Measurements from ENCODE around the gene SCAMP4.

Gene SCAMP4

DNA sequence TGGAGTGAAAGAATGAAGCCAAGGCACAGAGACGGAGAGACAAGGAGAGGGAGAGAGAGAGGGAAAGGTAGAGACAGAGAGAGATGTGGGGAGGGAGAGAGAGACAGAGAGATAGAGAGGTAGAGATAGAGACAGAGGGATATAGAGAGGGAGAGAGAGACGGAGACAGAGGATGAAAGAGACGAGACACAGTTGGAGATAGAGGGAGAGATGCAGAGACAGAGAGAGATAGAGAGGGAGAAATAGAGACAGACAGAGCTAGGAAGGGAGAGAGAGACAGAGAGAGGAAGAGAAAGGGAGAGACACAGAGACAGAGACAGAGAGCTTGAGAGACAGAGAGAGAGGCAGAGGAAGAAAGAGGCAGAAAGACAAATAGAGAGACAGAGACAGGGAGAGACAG lies 31.2 kb downstream of the SCAMP4 start:
- no peak for DNase-seq (ENCODE audit: low read depth)
- TF ChIP-seq, protein P1, sequence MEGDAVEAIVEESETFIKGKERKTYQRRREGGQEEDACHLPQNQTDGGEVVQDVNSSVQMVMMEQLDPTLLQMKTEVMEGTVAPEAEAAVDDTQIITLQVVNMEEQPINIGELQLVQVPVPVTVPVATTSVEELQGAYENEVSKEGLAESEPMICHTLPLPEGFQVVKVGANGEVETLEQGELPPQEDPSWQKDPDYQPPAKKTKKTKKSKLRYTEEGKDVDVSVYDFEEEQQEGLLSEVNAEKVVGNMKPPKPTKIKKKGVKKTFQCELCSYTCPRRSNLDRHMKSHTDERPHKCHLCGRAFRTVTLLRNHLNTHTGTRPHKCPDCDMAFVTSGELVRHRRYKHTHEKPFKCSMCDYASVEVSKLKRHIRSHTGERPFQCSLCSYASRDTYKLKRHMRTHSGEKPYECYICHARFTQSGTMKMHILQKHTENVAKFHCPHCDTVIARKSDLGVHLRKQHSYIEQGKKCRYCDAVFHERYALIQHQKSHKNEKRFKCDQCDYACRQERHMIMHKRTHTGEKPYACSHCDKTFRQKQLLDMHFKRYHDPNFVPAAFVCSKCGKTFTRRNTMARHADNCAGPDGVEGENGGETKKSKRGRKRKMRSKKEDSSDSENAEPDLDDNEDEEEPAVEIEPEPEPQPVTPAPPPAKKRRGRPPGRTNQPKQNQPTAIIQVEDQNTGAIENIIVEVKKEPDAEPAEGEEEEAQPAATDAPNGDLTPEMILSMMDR (conservative IDR thresholded peaks at IDR 0.05; ENCODE audit: control insufficient read depth, insufficient read depth, low read depth, low read length) = no peak
- no peak overlapping the region for H3K4me3 ChIP-seq (ENCODE audit: control insufficient read depth, low read depth, low read length)

DNA sequence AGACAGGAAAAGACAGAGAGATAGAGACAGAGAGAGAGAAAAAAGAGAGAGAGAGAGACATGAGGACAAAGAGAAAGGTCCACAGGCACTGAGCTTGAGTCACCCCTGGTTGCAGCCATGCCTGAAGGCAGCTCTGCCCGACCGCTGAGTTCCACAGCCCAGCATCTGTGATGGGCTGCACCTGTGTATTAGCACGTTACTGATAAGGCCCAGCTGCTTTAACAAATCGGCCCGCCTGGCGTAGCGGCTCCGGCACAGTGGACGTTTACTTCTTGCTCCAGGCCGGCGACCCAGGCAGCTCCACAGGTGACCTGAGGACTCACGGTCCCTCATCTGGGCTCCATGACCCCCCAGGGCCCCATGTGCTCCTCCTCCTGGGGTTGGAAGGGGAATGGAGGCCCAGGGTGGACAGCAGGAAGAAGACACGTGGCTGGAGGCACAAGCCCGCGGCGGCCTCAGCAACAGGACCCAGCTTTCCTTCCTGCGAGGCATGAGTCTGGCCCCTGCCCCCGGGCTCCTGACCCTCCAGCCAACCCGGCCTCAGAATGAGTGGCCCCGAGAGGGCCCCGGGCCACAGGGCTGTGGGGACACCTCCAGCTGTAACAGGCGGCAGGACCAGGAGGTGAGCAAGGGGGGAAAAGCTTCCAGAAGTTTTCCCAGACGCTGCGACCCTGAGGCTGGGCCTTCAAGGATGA lies 31.9 kb downstream of the SCAMP4 start:
- H3K4me3 ChIP-seq (ENCODE audit: control insufficient read depth, low read depth, low read length) = no peak overlapping the region
- TF ChIP-seq, protein P1 (conservative IDR thresholded peaks at IDR 0.05; ENCODE audit: control insufficient read depth, insufficient read depth, low read depth, low read length) = no peak
- DNase-seq (ENCODE audit: low read depth) = no peak

DNA sequence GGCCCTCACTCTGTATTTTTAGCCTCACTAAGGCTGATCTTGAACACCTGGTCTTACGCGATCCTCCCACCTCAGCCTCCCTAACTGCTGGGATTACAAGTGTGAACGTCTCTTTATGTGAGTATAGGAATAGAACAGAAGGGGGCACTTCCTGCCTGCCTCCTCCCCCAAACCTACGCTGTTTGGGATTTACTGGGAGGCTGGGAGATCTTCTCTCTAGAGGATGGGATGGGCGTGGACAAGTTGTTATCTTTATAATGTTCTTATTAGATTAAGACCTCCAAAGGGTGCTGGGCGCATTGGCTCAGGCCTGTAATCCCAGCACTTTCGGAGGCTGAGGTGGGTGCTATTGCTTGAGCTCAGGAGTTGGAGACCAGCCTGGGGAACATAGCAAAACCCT lies 32.9 kb downstream of the SCAMP4 start:
- H3K4me3 ChIP-seq (ENCODE audit: control insufficient read depth, low read depth, low read length) = no peak overlapping the region
- no peak for DNase-seq (ENCODE audit: low read depth)
- TF ChIP-seq, protein P1 (conservative IDR thresholded peaks at IDR 0.05; ENCODE audit: control insufficient read depth, insufficient read depth, low read depth, low read length) = no peak

DNA sequence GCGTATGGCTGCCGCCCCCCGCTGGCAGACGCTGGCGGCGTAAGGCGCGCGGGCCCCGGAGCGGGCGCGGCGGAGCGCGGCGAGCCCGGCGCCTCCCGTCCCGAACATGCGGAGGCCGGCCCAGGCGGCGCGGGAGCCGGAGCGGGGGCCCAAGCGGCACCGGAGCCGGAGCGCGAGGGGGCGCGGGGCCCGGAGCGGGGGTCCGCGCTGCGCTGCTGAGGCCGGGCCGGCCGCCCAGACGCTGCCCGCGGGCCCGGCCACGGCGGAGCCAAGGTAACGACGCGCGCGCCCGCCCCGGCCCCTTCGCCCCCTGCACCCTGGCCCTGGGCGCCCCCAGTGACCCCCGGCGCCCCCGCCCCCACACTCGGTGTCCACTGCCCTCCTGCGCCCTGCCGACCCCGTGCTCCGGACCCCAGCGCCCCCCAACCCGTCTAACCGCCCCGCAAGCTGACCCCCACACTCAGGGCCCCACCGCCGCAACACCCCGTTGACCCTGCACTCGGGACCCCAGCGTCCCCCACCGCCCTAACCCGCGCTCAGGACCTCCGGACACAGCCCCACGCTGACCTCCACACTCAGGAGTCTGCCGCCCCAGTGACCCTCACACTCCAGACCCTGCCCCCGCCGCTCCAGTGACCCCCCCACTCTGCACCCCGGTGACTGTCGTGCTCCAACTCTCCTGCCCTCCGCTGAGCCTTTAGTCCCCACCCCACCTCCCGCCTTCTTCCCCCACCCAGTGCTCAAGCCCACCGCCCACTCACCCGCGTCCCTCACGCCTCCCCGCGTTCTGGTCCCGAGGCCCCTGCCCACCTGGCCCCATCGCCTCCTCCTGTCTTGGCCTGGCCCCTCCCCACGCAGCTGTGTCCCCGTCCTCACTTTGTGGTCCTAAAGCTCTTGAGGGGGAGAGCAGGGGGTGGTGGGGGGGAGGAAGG lies 36.2 kb downstream of the SCAMP4 start, which contains the start of gene CSNK1G2:
Gene CSNK1G2, plus strand, starts transcription at position 27 of the 932 bp plus-strand sequence. CDS start 28,601 bp downstream, outside the sequence.
- peak within 1 kb of the TSS; percentile 76 for H3K4me3 ChIP-seq (ENCODE audit: control insufficient read depth, low read depth, low read length)
- no peak for DNase-seq (ENCODE audit: low read depth)
- TF ChIP-seq, protein P1 (conservative IDR thresholded peaks at IDR 0.05; ENCODE audit: control insufficient read depth, insufficient read depth, low read depth, low read length) = no peak

DNA sequence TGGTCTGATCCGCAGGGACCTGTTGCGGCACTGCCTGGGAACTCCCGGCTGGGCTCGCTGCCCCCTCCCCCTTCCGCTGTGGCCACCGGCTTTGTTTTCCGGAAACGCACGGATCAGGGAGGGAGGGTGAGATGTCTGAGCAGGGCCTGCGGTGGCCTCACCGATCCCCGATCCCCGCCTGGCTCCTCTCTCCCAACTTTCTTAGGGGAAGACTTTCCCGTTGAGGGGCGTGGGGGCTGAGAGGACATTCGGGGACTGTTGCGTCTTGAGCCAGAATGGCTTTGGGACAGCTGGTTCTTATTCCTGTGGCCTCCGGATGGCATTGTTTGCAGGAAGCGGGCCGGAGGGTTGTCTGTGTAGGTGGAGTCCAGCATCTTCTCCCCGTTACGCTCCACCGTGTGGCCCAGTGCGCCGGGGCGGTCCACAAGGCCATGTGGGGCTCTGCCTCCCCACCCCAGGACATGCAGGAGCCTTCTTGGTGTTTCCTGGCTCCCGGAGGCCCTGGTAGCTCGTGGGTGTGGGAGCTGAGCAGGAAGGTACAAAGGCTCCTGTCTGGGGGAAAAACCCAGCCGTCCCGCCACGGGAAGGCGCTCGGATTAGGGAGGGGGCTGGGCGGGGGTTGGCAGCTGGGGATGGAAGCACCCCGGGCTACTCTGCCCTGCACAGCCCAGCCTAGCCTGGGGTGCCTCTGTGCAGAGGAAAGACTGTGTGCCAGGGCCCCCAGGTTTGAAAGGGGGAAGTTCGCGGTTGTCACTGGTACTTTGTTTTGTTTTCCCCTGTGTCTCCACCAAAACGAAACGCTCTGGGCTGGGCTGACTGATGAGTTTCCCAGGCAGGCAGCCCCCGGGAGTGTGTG lies 37.1 kb downstream of the SCAMP4 start:
- TF ChIP-seq, protein P1 (conservative IDR thresholded peaks at IDR 0.05; ENCODE audit: control insufficient read depth, insufficient read depth, low read depth, low read length) = no peak
- H3K4me3 ChIP-seq (ENCODE audit: control insufficient read depth, low read depth, low read length) = peak overlapping the region; percentile 76
- peak; percentile 50 for DNase-seq (ENCODE audit: low read depth)

DNA sequence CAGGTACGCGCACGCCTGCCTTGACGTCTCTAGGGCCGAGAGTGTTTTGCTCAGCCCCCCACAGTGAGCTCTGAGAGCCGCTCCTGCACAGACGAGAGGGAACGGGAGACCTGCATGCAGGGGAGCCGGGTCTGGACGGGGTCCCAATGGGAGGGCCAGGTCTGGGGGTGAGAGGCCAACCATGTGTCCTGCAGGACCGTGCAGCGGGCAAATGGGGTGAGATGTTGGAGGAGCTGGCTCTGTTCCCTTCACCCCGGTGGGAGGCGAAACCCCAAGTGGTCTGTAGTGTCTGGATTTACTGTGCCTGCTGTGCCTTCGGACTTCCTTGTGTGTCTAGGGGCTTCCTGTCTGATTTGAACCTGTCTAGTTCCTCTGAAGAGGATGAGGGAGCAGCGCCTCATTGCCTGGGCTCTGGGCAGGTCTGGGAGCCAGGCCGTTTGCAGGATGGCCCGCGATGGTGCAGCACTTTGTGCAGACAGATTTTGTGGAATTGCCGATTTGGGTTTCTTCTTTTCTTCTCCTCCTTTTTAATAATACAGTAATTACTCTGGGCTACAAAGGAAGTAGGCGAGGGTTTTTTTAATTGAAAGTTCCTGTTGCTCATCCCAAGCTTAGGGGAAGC lies 37.8 kb downstream of the SCAMP4 start:
- TF ChIP-seq, protein P1 (conservative IDR thresholded peaks at IDR 0.05; ENCODE audit: control insufficient read depth, insufficient read depth, low read depth, low read length) = no peak
- DNase-seq (ENCODE audit: low read depth) = no peak
- peak overlapping the region; percentile 76 for H3K4me3 ChIP-seq (ENCODE audit: control insufficient read depth, low read depth, low read length)
